ENCODE measurements around the gene ECM2.

GRCh38 chr9:92455217-92455616 is 80.6 kb downstream of the ECM2 start:
- no peak for TF ChIP-seq EZH2phosphoT487 (conservative IDR thresholded peaks at IDR 0.05; ENCODE audit: low read length)
- no peak for TF ChIP-seq CTCF (IDR thresholded peaks at IDR 0.05; ENCODE audit: insufficient read depth, low read length, poor library complexity, severe bottlenecking)

All from SU-DHL-6 (cell line).